Measurements from ENCODE around the gene RNF215.
"Not testable (repeated sequence)": the region's sequence is repeated elsewhere in the genome, so short reads cannot be mapped to it uniquely, and the experiment has no call there.

Gene RNF215

DNA sequence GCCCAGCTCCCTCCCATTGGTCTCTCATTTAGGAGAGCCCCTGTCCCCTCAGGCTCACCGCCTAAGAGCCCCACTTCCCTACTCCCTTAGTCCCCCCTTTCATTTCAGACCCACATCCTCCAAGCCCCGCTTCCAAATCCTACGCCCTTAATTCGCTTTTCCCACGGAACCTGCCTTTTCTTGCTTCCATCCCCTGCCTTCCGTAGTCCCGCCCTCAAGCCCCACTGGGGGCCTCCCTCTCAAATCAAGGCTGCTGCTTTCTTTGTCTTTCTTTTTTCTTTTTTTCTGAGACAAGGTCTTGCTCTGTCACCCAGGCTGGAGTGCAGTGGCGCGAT, 30.0 kb downstream of the RNF215 start:
- no peak for DNase-seq

DNA sequence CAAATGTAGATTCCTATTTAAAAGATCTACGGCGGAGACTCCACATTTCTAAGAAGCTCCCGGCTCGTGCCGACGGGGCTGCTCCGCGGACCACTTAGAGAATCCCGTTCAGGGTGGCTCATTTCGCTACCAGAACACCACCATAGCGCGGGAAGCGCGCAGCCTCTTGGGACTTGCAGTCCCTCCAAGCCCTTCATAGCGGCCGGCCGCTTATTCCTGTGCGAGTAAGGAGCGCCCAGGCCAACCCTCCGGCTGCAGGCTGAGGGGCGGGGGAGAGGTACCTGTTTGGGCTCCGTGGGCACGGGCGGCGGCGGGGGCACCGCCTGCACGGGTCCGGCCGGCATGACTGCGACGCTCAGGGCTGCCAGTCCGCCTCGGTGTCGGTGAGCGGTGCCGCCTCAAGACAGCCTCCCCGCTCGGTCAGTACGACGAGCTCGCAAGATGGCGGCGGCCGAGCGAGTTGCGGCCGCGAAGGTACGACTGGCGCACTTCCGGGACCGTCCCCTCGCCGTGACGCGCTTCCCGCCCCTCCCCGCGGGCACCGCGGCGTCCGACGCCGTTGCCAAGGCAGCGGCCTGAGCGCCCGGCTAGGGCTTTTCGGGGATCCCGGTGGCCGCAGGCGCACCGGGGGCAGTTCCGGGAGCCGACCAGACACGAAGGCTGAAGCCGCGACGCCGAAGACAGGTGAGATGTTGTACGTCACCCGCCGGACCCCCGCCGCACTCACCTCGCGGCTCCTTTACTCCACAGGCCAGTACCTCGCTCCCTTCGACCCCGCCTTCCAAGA, 30.6 kb downstream of the RNF215 start, which contains the start of the genes CCDC157 and SF3A1:
TSS of gene CCDC157 (plus strand) at position 559 of the 787 bp plus-strand sequence. CDS start 8,994 bp downstream, outside the sequence.
TSS of gene SF3A1 (minus strand) at position 446 of the 787 bp plus-strand sequence. CDS start at position 344, 102 bp downstream.
- peak; percentile 92 for DNase-seq

DNA sequence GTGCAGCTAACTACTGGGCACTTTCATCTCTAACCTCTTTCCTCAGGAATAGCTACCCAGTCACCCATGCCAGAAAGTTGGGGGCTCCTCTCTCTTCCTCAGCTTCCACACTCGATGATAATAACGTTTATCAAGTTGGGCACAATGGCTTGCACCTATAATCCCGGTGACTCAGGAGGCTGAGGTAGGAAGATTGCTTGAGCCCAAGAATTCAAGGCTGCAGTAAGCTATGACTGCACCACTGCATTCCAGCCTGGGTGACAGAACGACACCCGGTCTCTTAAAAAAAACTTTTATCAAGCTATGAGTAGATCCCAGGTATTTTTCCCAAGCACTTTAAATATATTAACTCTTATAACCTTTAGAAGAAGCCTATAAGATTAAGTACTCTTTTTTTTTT, 32.6 kb downstream of the RNF215 start:
- no peak for DNase-seq

DNA sequence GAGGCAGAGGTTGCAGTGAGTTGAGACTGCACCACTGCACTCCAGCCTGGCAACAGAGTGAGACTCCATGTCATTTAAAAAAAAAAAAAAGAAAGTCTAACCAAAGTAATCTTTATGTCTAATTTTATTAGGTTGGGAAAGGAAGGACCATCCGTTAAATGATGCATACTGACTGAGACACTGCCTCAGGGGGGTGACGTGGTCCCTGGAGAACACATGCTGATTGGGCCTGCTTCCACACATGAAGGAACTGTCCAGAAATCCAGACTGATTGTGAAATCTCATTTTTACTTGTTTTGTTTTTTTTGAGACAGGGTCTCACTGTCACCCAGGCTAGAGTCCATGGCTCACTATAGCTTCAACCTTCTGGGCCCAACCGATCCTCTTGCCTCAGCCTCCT, 36.0 kb downstream of the RNF215 start:
- DNase-seq = no peak

DNA sequence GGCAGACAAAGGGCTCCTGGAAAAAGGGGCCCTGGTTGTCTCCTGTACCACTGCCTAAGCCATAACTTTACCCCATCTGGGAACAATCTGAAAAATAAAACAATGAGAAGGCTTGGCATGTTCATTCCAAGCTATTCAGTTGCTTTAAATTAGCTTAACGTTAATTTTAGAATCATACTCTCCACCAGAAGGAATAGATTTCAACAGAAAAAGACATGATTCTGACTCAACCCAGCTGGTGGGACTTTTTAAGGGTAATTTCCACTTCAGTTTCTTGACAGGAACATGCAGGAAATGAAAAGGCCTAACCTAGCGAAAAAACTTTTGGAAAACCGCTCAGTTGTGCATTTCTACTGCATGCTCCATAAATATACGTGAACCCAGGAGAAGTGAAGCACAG, 38.4 kb downstream of the RNF215 start:
- no peak for DNase-seq

DNA sequence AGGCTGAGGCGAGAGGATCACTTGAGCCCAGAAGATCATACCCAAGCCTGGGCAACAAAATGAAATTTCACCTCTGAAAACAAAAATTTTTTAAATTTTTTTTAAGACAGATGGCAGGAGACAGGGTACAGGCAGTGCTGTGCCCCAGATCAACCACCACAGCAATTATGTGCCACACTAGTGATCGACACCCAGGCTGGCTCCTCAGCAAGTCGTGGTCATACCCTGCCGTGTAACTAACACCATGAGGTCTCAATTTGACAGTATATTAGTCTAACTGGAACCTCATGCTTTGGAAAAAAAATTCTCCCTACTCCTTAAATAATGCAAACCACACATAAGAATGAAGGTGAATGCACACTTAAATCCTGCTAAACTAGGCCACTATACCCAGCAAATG, 38.8 kb downstream of the RNF215 start:
- DNase-seq = no peak

DNA sequence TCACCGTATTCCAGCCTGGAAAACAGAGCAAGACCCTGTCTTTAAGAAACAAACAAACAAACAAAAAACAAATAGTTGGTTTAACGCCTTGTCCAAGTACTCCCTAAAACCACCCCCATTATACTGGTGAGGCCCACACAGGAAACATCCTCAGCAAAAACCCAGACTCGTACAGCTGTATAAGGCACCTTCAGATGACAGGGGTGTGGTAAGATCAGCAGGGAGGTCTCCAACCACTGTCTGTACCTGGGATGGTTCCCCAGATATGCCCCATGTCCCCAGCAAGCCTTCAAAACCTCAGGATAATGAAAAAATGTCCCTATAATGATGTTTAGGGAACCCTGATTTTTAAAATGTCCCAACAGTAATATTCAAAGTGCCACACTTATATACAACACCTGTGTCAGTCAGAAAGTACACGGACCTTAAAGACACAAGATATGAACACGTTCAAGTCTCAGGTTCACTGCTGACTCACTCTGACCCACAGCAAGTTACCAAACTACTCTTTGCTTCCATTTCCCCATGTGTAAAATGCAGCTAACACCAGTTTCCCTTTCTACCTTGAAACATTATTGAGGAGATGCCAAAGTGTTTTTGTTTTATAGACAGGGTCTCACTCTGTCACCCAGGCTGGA, 39.8 kb downstream of the RNF215 start:
- DNase-seq = no peak

DNA sequence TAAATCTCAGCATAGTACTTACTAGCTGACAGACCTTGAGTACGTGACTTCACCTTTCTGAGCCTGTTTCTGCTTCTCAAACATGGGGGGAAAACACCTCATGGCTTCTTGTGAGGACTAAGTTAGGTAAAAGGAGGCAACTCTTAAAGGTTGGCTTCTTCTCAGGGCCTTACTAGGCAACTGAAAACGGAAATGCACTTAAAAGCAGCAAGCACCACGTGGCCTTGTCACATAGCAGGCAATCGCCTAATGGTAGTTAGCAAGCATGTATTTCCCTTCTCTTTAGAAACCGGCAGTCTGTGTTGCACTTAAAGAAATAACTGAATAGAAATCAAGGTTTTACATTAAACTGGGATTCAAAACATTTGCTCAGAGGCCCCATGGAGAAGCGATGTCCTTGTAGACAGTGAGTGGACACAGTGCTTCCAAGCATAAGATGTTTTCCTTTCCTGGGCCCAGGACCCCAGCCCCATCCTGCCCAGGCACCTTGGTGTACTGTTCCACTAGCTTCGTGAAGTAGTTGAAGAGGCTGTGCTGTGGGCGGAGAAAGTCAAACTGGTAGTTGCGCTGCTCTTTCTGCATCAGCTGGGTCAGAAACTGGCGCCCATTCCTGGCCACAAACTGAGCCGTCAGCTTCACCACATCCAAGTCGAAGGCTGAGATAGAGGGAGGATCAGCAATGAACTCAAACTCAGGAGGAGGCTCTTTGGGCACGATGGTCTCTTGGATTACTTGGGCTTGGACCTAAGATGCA, 42.6 kb downstream of the RNF215 start:
- DNase-seq = no peak

DNA sequence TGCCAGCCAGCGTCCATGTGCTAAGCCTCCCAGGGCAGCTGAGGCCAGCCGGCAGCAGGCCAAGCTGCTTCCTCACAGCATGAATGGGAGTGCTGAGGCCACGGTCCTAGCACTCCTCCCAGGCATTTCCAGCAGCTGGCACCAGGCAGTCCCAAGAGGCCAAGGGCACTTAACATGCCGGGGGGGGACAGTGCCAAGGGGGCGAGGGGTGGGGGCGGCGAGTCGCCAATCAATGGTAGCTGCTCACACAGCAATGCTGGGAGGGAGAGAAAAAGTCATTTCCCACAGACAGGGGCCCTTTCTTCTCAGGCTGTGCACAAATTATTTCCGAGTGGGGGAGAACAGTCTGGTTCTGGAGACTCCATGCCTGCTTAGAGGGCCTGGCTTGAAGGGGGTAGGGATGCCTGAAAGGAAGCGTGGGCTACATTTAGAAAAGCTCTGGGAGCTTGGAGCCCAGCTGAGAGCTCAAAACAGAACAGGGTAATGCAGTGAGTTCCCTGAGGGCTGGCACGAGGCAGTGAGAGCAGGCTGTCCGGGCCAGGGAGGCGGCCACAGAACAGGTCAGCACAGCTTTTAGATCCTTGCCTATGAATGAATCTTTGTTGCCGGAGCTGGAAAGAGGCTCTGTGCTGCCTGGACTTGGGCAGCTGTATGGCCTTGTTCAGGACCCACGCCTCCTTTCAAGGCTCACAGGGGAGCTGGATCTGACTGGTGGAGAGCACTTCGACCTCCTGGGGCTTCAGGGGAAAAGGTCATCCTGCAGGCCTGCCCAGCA, 46.1 kb downstream of the RNF215 start:
- peak; percentile 67 for DNase-seq

DNA sequence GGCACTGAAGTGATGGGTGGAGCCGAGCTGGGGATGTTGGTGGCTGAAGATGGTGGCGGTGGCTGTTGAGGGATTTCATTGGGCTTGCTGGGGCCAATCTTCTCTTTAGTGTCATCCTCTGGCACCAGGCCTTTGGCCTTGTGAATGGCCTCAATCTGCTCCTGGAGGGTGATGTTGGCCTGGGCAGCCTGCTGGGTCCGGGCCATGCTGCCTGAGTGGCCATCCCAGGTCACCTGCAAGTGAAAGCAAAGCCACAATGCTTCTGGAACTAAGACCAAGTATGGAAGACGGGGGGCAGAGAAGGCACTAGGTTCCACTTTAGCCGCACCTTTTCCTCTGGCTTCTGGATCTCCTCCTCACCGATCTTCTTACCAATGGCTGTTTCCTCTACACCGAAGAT, 48.4 kb downstream of the RNF215 start:
- DNase-seq = no peak

DNA sequence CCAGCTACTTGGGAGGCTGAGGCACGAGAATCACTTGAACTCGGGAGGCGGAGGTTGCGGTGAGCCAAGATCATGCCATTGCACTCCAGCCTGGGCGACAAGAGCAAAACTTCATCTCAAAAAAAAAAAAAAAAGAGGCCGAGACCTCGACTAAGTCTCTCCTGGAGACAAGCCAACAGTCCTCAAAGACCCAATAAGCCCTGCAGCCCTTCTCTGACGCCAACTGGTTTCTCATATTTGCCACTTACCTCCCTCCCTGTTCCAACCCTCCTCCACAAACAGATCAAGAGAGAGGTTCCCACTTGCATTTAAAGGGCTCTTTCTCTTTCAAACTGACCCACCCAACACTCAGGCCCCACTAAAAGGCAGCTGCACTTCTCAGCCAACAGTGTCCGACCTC, 48.9 kb downstream of the RNF215 start:
- DNase-seq = not testable (repeated sequence)

DNA sequence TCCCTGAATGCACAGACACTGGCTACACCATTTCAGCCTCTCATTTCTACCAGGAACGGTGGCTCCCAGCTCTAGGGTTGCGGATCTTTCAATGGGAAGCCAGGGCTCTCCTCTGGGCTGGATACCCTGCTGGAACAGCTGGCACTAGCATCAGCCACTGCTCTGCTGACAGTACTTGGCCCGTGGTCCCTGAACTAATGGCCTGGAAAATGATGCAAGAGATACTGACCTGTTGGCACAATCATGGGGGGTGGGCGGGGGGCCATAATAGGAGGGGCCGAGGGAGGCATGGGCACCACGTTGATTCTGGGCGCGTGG, 49.8 kb downstream of the RNF215 start:
- no peak for DNase-seq

DNA sequence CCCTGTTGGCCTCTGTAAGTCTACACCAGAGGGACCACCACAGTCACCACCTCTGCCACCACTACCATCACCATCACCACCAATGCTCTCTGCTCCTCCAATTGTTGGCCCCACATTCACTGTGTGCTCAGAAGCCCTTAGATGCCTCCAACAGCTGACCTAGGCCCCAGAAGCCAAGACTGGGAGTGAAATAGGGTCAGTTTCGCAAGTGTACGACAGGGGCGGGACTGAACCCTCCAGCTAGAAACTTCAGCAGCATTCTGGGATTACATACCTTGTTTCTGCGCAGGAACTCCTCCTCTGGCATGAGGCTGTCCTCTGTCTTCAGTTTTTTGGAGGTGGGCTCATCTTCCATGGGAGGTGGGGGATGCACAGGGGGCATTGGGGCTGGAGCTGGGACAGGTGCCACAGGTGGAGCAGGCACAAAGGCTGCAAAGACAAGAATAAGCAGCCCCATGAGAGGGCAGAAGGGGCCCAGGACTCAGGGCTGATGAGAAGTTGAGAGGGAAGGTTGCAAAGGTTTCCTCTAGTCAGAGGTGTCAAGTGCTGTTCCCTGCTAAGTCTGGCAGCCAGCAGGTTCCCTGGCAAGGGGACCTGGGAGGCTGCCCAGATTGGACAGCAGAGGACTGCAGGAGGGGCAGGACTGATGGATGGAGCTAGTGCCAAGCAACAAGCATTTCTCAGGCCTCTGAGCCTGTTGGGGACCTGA, 50.3 kb downstream of the RNF215 start:
- no peak for DNase-seq

DNA sequence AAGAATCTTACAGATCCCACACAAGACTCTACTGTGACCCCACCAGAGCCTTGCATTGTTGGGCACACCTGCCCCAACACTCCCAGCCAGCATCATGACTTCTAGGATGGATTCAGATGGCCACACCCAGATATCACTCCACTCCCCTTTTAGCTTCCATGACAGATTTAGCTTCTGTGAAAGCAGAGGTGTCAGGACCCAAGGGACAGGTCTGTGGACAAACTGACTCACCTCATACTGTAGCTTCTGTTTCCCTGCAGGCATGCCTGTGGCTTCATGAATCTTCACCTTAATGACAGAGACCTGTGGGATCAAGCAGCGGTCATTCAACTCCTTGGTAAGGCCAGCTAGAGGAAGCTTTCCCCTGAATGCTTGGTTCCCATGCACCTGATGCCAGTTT, 52.0 kb downstream of the RNF215 start:
- DNase-seq = no peak

DNA sequence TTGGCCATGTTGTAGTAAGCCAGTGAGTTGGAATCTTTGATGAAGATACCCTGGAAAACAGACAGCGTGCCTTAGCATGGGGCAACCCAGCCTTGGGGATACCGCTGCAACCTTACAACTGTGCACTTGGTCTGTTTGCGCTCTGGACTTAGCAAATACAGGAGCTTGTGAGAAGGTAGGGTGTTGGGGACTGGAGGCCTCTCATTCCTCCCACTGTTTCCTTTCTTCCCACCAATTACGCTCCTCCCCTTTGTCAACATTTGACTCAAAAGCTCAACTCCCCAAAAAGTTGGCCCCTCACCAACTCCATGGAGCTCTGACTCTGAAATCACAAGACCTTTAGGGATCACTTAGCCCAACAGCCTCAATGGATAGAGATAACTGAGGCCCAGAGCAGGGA, 52.6 kb downstream of the RNF215 start:
- no peak for DNase-seq

DNA sequence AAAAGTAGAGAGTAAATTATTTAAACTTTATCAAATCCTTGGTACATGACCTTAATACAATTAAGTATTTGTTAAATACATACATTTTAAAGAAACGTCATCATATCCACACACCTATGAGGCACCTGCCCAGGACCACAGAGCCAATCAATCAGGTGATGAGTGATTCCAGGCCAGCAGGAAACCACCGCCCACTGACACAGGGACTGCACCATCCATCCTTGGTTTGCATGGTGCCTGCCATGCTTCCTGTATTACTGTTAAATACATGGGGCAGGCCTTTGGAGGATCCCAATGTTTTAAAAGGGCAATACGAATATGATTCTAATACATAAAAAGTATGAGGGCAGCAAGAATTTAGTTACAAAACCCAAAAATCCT, 53.5 kb downstream of the RNF215 start:
- no peak for DNase-seq

DNA sequence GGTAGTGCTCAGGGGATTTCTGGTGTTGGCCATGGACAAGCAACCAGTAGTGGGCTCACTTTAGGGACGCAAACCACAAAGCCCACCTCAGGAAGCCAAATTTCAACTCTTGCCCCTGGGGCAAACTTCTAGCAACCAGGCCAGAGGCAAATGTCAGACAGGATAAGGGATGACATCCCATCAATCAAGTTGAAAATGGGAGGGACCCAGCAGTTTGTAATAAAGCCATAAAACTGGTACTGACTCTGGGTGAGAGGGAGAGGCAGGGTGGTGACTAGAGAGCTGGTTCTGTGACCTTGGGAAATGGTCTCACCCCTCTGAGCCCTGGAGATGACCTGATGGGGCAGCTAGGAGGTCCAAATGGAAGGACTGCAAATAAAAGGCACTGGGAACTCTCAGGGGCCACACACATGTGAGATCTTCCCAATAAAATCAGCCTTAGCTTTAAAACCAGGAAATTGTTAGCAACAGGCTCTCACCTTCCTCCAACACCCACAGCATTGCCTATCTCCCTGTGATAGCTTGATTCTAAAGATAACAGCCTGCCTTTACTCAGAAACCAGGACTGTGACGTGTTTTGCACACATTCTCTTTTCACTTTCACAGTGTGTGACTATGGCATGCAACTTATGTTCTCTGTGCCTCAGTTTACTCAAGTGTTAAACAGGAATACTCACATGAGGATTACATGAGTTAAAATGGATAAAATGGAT, 54.1 kb downstream of the RNF215 start:
- no peak for DNase-seq

DNA sequence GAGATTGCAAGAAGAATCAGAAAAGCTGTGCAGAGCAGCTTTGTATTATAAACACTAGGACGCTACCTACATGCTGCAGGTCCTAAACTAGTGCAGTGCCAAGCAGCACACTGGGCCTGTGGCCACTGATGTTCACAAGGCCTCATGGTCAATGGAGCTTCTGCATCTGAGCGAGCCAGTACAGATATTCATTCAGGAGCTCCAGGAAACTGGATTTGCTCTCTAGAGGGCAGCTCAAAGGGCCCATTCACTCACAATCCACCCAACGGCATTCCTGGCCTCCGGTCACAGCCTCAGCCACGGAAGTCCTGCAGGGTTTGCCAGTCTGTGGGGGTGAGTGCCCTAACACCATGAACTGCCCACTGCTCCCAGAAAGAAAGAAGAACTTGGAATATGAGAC, 54.7 kb downstream of the RNF215 start:
- no peak for DNase-seq

Data from right hindlimb (tissue), 1 donor.